K562 (cell line): ENCODE data around the gene SFMBT2. TPM values are rescaled to one million over a fixed set of nuclear protein-coding genes. Genes with fewer than 3 reads are reported as not detected.

Source experiments
- ATAC-seq: fragments of 200-7000 bp; cut with Tn5 transposase; 3 replicates; pipeline ENCODE4 v1.9.1; 2020; ENCODE audit warnings: moderate library complexity
- BruUV-seq: library from RNA; stranded (reverse); fragments of 400-500 nt; replicated peaks from 2 replicates; lab custom pipeline; 2021; lab: Mats Ljungman, UMichigan
- CTCF ChIA-PET: fragments of 300-600 bp; formaldehyde crosslinking; extraction: SDS; loops from one replicate; lab custom pipeline; 2021; ENCODE audit warnings: low intra/inter-chr PET ratio; lab: Yijun Ruan, JAX
- POLR2A ChIA-PET: fragments of 300-600, 350-650 bp; sonication (Branson Sonifier 250); formaldehyde crosslinking; extraction: SDS; loops from one replicate; lab custom pipeline; 2021; ENCODE audit warnings: antibody characterized with exemption, inconsistent platforms; lab: Yijun Ruan, JAX
- DNase-seq, 4 experiments: peaks; one replicate each; pipeline versions ENCODE4 v3.0.0 to v3.0.0-alpha.2; 2011 to 2018; ENCODE audit warnings: low spot score in 3 of 4, mixed read lengths in 3 of 4; ENCODE audit errors: extremely low read depth in 1 of 4
- FAIRE-seq: peaks from 2 replicates; lab custom pipeline; 2011; peaks lifted over from hg19 to GRCh38; lab: Jason Lieb, UNC
- H2AFZ ChIP-seq: 2 replicates; pipeline ENCODE4 v1.6.0; 2011; ENCODE audit warnings: low read depth, low read length, control low read depth, inconsistent platforms
- H3K27ac ChIP-seq: fragments of 200-600 bp; 3 replicates; pipeline ENCODE4 v1.8.0; 2011; ENCODE audit warnings: low read depth, mild to moderate bottlenecking, control low read depth, inconsistent platforms, low read length, moderate library complexity, mixed read lengths; ENCODE audit errors: extremely low read depth
- H3K27me3 ChIP-seq, 2 experiments: fragments of 300-600 bp in 1 of 2; 2 replicates in 1 of 2; 3 replicates in 1 of 2; pipeline versions ENCODE4 v1.6.0 to v1.8.0; 2011; ENCODE audit warnings: inconsistent platforms in 2 of 2, low read length in 2 of 2, mild to moderate bottlenecking in 1 of 2, mixed read lengths in 1 of 2, moderate library complexity in 1 of 2; ENCODE audit not compliant: control insufficient read depth in 2 of 2, insufficient read depth in 2 of 2
- H3K36me3 ChIP-seq: fragments of 300-600 bp; 3 replicates; pipeline ENCODE4 v1.8.0; 2011; ENCODE audit warnings: mild to moderate bottlenecking, low read length, inconsistent platforms; ENCODE audit not compliant: control insufficient read depth, insufficient read depth
- H3K4me1 ChIP-seq, 2 experiments: fragments of 200-600 bp in 1 of 2; replicated peaks in 1 of 2; 2 replicates in 1 of 2; 3 replicates in 1 of 2; pipeline versions ENCODE4 v1.5.1 to v1.8.0; 2011; ENCODE audit warnings: inconsistent platforms in 2 of 2, low read length in 2 of 2, mild to moderate bottlenecking in 1 of 2, mixed read lengths in 1 of 2, moderate library complexity in 1 of 2; ENCODE audit not compliant: control insufficient read depth in 2 of 2, insufficient read depth in 2 of 2
- H3K4me2 ChIP-seq: 2 replicates; pipeline ENCODE4 v1.6.1; 2011; ENCODE audit warnings: low read length, control low read depth, inconsistent platforms, mixed read lengths; ENCODE audit not compliant: insufficient read depth
- H3K4me3 ChIP-seq: fragments of 200-600 bp; sonication (generic), shearing (Covaris generic); 2 replicates; pipeline ENCODE4 v1.5.1; 2016; ENCODE audit warnings: control low read depth, inconsistent platforms
- H3K79me2 ChIP-seq: fragments of 200-600 bp; 3 replicates; pipeline ENCODE4 v1.8.0; 2011; ENCODE audit warnings: low read length, inconsistent platforms; ENCODE audit not compliant: control insufficient read depth, insufficient read depth
- H3K9ac ChIP-seq, 2 experiments: 2 replicates each; pipeline versions ENCODE4 v1.6.0 to v1.6.1; 2011; ENCODE audit warnings: low read depth in 2 of 2, low read length in 2 of 2, control low read depth in 1 of 2, inconsistent platforms in 1 of 2, mild to moderate bottlenecking in 1 of 2, mixed read lengths in 1 of 2; ENCODE audit not compliant: insufficient read depth in 1 of 2
- H3K9me1 ChIP-seq: one replicate; pipeline ENCODE4 v1.6.0; 2011; ENCODE audit warnings: inconsistent platforms, mild to moderate bottlenecking, low read length, moderate library complexity; ENCODE audit not compliant: control insufficient read depth, insufficient read depth
- H3K9me3 ChIP-seq: replicated peaks from 2 replicates; pipeline ENCODE4 v1.5.1; 2011; ENCODE audit warnings: low read depth, low read length, inconsistent platforms; ENCODE audit not compliant: control insufficient read depth, insufficient read depth
- H4K20me1 ChIP-seq: replicated peaks from 2 replicates; pipeline ENCODE4 v1.6.1; 2011; ENCODE audit warnings: low read length, inconsistent platforms, mixed read lengths; ENCODE audit not compliant: control insufficient read depth, insufficient read depth
- GTF2A2 ChIP-seq: IDR thresholded peaks from 2 replicates; pipeline ENCODE4 v1.6.1; 2016; ENCODE audit warnings: mild to moderate bottlenecking, missing genetic modification characterization, missing compliant biosample characterization
- MXI1 ChIP-seq: IDR thresholded peaks from 2 replicates; pipeline ENCODE4 v1.6.1; 2011; ENCODE audit warnings: low read depth, mild to moderate bottlenecking, improper control_type of control experiment, low read length
- RBM14 ChIP-seq: fragments of 200-400 bp; formaldehyde crosslinking; IDR thresholded peaks from 2 replicates; pipeline ENCODE4 v1.6.1; 2018; ENCODE audit warnings: low read depth, mild to moderate bottlenecking, low read length, moderate library complexity, borderline replicate concordance; ENCODE audit not compliant: insufficient read depth
- ZNF184 ChIP-seq: sonication (generic); formaldehyde crosslinking; IDR thresholded peaks from 2 replicates; pipeline ENCODE4 v1.5.0; 2020; ENCODE audit warnings: missing genetic modification reagents
- ZNF324 ChIP-seq: fragments of 250-450 bp; sonication (Bioruptor Pico); IDR thresholded peaks from 2 replicates; pipeline ENCODE4 v1.4.0; 2020; ENCODE audit warnings: mild to moderate bottlenecking
- WGBS: fragments of 100-300 bp; shearing (Covaris generic); methylation state at CpG from one replicate; pipeline ENCODE4 v1.1.6; 2016; ENCODE audit warnings: low coverage, mixed read lengths; ENCODE audit not compliant: insufficient coverage; ENCODE audit errors: missing lambda C conversion rate; 5-methylcytosine and 5-hydroxymethylcytosine counted together
- in situ Hi-C: fragments of 300-500 bp; cut with MboI; formaldehyde crosslinking; loops from 4 replicates; pipeline ENCODE4 v1.15.0; 2018; ENCODE audit warnings: inconsistent platforms, mixed read lengths
- intact Hi-C: fragments of 100-400 bp; cut with micrococcal nuclease; formaldehyde crosslinking; loops from 2 replicates; pipeline ENCODE4 v1.14.2; 2022
- polyA plus RNA-seq, 8 experiments: library from polyadenylated mRNA; depleted of rRNA in 4 of 8; stranded (reverse) in 5 of 8; unstranded in 3 of 8; fragments of >200 nt; fragmentation: Nextera tagmentation in 2 of 8; fragmentation: Illumina TruSeq in 1 of 8; extraction: Ambion mirVana in 2 of 8; extraction: Trizol in 1 of 8; gene quantifications; 2 replicates each; pipeline versions ENCODE4 v1.2.1 to v1.2.3, GENCODE V29; 2011 to 2014; ENCODE audit warnings: inconsistent platforms in 1 of 8, missing spikeins in 1 of 8
- total RNA-seq, 7 experiments: library from RNA; depleted of rRNA in 6 of 7; stranded (reverse); fragments of >200 nt in 6 of 7; fragmentation: Illumina TruSeq in 2 of 7; extraction: Trizol in 2 of 7; gene quantifications; 2 replicates each; pipeline versions ENCODE4 v1.2.1 to v1.2.3, GENCODE V29; 2011 to 2021; ENCODE audit warnings: low replicate concordance in 1 of 7
- TF ChIP-seq, protein P1 (sequence below): fragments of 250-450 bp; sonication (Bioruptor Pico); IDR thresholded peaks from 2 replicates; pipeline ENCODE4 v1.5.0; 2022; ENCODE audit warnings: mild to moderate bottlenecking
- TF ChIP-seq, protein P2 (sequence below): fragments of 250-450 bp; sonication (Bioruptor Pico); IDR thresholded peaks from 2 replicates; pipeline ENCODE4 v1.8.0; 2022; ENCODE audit warnings: inconsistent platforms, mild to moderate bottlenecking, moderate library complexity, borderline replicate concordance

The SFMBT2 gene
- total and polyA plus RNA-seq, 9 of the 15 experiments (the other 6 are each of a cell fraction or from before 2014, with no cell fraction given): 1.2 to 13.6 (median 7.6) TPM

DNA sequence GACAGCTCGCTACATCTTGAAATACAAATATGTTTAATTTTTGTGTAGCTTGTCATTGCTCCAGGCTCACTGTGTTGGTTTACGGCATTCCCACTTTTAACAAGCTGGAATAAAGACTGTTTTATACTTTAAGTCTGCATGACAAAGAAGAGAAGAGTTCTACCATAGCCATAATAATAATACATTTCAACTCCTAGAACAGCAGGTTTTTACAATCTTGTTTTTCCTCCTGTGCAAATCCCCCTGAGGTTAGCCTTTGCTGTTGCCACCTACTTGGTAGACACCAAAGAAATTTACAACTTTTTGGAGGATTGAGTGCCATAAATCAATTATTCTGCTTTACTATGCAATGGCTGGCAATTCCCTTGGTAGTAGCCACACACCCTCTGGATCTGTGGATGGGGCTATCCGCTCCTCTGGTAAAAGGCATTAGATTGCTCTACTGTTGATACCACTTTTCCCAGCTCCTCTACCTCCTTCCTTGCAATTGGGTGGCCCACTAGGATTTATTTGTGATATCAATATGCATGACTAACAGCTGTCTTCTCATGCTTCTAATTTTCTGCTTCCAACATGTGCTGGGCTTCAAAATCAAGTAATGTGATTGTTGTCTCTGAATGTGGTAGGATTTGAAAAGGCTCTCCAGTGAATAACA is 60.2 kb downstream of the SFMBT2 start:
- H3K9ac ChIP-seq: no peak overlapping the region
- no peak overlapping the region for H3K4me2 ChIP-seq
- H3K79me2 ChIP-seq: peaks cover 18% of the 10 kb centered on the region
- DNase-seq (no peak), FAIRE-seq (no peak), ATAC-seq (no peak)
- BruUV-seq: no TSS peak
- intact Hi-C loops (no loop called here), in situ Hi-C loops (no loop called here)
- peaks cover 10% of the 10 kb centered on the region; the same call in 1 of the 3 replicates for H3K36me3 ChIP-seq
- no peaks in the 10 kb centered on the region for H3K4me1 ChIP-seq
- POLR2A ChIA-PET: no interaction called here
- no peak overlapping the region for H3K4me3 ChIP-seq
- H3K27ac ChIP-seq: no peak overlapping the region
- no peak overlapping the region for H2AFZ ChIP-seq
- H3K9me1 ChIP-seq: no peaks in the 10 kb centered on the region
- WGBS: 88% methylated on average over 3 of the region's 3 CpGs
- CTCF ChIA-PET: no interaction called here
- no peaks in the 10 kb centered on the region for H3K9me3 ChIP-seq
- no peaks in the 10 kb centered on the region for H3K27me3 ChIP-seq
- no peaks in the 10 kb centered on the region for H4K20me1 ChIP-seq
- TF ChIP-seq MXI1: no peak
- TF ChIP-seq, protein P1, sequence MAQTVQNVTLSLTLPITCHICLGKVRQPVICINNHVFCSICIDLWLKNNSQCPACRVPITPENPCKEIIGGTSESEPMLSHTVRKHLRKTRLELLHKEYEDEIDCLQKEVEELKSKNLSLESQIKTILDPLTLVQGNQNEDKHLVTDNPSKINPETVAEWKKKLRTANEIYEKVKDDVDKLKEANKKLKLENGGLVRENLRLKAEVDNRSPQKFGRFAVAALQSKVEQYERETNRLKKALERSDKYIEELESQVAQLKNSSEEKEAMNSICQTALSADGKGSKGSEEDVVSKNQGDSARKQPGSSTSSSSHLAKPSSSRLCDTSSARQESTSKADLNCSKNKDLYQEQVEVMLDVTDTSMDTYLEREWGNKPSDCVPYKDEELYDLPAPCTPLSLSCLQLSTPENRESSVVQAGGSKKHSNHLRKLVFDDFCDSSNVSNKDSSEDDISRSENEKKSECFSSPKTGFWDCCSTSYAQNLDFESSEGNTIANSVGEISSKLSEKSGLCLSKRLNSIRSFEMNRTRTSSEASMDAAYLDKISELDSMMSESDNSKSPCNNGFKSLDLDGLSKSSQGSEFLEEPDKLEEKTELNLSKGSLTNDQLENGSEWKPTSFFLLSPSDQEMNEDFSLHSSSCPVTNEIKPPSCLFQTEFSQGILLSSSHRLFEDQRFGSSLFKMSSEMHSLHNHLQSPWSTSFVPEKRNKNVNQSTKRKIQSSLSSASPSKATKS (CRISPR knock-in tag): no peak
- TF ChIP-seq, protein P2, sequence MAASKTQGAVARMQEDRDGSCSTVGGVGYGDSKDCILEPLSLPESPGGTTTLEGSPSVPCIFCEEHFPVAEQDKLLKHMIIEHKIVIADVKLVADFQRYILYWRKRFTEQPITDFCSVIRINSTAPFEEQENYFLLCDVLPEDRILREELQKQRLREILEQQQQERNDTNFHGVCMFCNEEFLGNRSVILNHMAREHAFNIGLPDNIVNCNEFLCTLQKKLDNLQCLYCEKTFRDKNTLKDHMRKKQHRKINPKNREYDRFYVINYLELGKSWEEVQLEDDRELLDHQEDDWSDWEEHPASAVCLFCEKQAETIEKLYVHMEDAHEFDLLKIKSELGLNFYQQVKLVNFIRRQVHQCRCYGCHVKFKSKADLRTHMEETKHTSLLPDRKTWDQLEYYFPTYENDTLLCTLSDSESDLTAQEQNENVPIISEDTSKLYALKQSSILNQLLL: no peak
- TF ChIP-seq RBM14: no peak
- TF ChIP-seq ZNF324: no peak
- no peak for TF ChIP-seq ZNF184
- no peak for TF ChIP-seq GTF2A2
- TF ChIP-seq, all 486 proteins: peak for 0
